T-helper 1 cell treated with Interleukin-12 subunit alpha and Interleukin-12 subunit beta and Interleukin-4 antibody, amounts not matched to agents 30 μg/mL and 1 μg/mL, for 36 hours (primary cell): ENCODE data around the gene GATM.
"Not testable (repeated sequence)": the region's sequence is repeated elsewhere in the genome, so short reads cannot be mapped to it uniquely, and the experiment has no call there.

Source experiments
- H3K27ac Mint-ChIP-seq: one replicate; pipeline ENCODE4 v1.8.0; 2021; ENCODE audit warnings: mild to moderate bottlenecking, mixed read lengths
- H3K27me3 Mint-ChIP-seq: one replicate; pipeline ENCODE4 v1.8.0; 2021; ENCODE audit warnings: low read depth, mixed read lengths
- H3K36me3 Mint-ChIP-seq: one replicate; pipeline ENCODE4 v1.8.0; 2021; ENCODE audit warnings: low read depth, mixed read lengths
- H3K4me1 Mint-ChIP-seq: one replicate; pipeline ENCODE4 v1.8.0; 2021; ENCODE audit warnings: low read depth, mixed read lengths
- H3K4me3 Mint-ChIP-seq: one replicate; pipeline ENCODE4 v1.8.0; 2021; ENCODE audit warnings: mild to moderate bottlenecking, moderate library complexity, mixed read lengths
- H3K9me3 Mint-ChIP-seq: one replicate; pipeline ENCODE4 v1.8.0; 2021; ENCODE audit warnings: mixed read lengths

The GATM gene

DNA sequence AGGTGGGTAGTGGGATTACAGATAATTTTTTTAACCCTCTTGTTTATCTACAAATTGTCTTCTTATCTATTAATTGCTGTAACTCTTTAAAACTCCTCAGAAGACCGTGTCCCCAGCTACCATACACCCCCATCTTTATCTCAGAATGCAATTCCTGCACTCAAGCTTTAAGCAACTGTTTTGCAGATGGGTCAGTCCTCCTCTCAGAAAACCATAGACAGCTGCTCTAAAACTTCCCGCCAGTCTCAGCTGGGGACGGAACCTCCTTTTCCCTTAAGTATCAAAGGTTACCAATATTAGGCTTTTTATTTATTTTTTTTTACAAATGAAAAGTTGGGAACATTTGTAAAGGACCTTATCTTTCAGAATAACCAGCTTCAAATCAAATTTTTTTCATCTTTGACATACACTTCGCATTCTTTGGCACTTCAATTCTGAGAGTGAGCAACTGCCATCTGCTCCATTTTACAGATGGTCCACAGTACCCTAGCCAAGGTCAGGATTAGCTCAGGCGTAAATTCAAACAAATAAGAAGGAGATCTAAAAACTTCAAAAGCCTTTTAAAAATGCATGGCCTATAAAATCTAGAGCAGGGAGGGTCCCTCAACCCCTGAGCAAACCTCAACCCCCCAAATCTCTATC is 1.3 kb downstream of the GATM start:
- Mint-ChIP-seq H3K36me3 (peaks cover 2% of the 10 kb centered on the region), H3K27ac (no peak overlapping the region), H3K9me3 (no peaks in the 10 kb centered on the region), H3K4me1 (peaks cover 11% of the 10 kb centered on the region), H3K4me3 (peak overlapping the region; percentile 47), H3K27me3 (peaks cover 82% of the 10 kb centered on the region)

DNA sequence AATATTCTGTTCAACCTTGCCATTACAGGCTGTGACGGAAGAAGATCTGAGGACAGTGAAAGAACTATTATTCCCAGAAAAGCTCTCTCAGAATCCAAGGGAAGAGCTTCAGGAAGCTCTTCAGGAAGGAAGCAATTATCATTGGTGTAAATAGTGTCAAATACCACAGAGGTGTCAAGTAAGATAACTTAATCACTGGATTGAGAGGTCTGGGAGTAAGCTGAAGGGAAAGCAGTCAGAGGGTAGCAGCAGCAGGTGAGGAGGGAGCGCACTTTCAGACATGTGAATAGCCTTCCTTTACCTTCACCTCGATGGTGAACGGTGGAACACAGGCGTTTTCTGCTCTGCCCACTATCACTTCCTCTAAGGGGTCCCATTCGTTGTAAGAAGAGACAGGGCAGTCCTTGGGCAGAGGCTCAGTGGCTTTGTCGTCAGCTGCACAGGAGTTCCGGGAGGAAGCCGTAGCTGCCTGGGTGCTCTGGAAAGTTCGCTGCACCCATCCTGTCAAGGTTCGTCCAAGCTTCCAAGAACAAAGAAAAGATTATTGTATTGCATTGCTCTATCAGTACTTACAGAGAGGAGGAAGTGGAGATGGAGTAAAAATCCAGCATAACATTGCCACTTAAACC is 1.9 kb downstream of the GATM start:
- H3K27ac Mint-ChIP-seq = no peak overlapping the region
- H3K9me3 Mint-ChIP-seq = no peaks in the 10 kb centered on the region
- H3K36me3 Mint-ChIP-seq = peaks cover 2% of the 10 kb centered on the region
- peak overlapping the region; percentile 29 for H3K4me3 Mint-ChIP-seq
- peaks cover 11% of the 10 kb centered on the region for H3K4me1 Mint-ChIP-seq
- peaks cover 79% of the 10 kb centered on the region for H3K27me3 Mint-ChIP-seq

DNA sequence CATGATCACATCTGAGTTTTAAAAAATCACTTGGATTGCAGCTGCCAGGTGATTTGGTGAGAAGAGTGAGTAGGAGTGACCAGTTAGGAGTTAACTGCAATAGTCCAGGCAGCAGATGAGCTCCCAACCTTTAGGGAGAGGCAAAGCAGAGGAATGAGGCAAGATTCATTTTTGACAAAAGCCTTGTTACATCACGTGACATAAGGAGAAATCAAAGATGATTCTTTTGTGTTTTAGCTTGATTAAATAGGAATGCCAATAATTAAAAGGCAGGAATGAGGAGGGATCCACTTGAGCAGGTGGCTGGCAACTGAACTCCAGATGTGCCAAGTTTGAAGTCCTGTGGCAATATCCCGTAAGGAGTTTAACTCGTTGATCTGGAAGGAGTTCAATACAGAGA is 2.5 kb downstream of the GATM start:
- peaks cover 2% of the 10 kb centered on the region for H3K36me3 Mint-ChIP-seq
- peaks cover 73% of the 10 kb centered on the region for H3K27me3 Mint-ChIP-seq
- H3K4me1 Mint-ChIP-seq = peaks cover 11% of the 10 kb centered on the region
- no peak overlapping the region for H3K4me3 Mint-ChIP-seq
- no peaks in the 10 kb centered on the region for H3K9me3 Mint-ChIP-seq
- no peak overlapping the region for H3K27ac Mint-ChIP-seq

- peaks cover 9% of the 10 kb centered on the region for H3K4me1 Mint-ChIP-seq
- no peak overlapping the region for H3K4me3 Mint-ChIP-seq
- no peak overlapping the region for H3K27ac Mint-ChIP-seq
- peaks cover 61% of the 10 kb centered on the region for H3K27me3 Mint-ChIP-seq
- H3K36me3 Mint-ChIP-seq = peaks cover 2% of the 10 kb centered on the region
- no peaks in the 10 kb centered on the region for H3K9me3 Mint-ChIP-seq
Measured at GRCh38 chr15:45373976-45374375, 4.4 kb downstream of the GATM start.

DNA sequence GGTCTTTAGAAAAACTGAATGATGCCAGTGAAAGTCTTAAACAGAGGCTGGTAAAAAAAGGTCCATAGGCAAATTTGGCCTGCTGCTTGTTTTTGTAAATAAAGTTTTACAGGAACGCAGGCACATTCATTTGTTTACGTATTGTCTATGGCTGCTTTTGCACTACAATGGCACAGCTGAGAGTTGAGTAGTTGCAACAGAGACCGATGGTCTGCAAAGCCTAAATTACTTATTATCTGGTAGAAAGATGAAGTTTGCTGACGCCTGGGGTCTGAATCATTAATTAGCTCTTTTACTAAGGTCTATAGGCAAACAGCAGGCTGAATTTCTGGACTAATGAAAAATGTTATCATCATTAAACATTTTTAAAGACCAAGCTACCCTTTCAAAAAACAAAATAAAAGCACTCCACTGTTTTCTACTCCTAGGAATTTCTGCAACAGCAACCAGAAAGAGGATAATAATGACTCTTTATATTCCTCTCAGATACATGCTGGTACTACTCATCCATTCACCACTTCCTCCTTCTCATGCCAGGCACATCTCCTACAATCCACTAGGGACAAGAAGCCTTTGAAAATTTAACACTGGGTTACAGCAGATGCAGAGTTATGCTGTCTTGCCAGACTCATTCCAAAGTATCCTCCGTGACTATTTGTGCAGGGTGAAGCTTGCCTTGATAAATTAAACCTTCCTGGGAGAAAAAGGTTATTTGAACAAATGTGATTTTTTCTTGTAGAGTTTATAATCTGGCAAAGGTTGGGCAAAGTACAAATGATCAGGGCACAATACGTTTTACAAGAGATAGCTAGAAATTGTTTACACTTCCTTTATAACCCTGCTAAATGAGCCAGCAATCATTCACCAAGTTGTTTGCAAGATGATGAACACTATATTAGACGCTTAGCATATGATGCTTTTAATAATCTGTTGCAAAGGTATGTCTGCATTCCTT is 6.0 kb downstream of the GATM start:
- no peak overlapping the region for H3K27ac Mint-ChIP-seq
- peaks cover 2% of the 10 kb centered on the region for H3K36me3 Mint-ChIP-seq
- H3K27me3 Mint-ChIP-seq = peaks cover 48% of the 10 kb centered on the region

DNA sequence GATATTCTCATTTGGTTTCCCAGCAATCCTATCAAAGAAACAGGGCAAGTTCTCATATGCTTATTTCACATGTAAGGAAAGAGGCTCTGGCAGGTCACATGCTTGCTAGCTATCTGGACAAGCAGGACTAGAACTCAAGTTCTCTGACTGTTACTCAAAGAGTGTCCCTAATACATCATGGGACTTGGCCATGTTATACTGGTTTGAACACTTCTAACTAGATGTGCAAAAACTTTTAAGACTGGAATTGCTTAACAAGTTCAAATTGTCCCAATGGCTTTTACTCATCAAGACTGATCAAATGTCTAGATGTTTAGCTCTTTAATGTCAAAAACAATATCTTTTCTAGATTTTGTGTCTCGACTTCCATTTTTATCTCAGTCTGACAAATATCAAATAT is 6.8 kb downstream of the GATM start:
- no peaks in the 10 kb centered on the region for H3K36me3 Mint-ChIP-seq
- no peak overlapping the region for H3K4me3 Mint-ChIP-seq

More for the DNA sequence above, 6.0 kb downstream of the GATM start:
- H3K4me1 Mint-ChIP-seq = peaks cover 2% of the 10 kb centered on the region
- no peak overlapping the region for H3K4me3 Mint-ChIP-seq
- H3K9me3 Mint-ChIP-seq = no peaks in the 10 kb centered on the region

GRCh38 chr15:45370042-45370441 is 8.3 kb downstream of the GATM start:
- not testable (repeated sequence) for H3K36me3 Mint-ChIP-seq, H3K4me1 Mint-ChIP-seq, H3K9me3 Mint-ChIP-seq, H3K27ac Mint-ChIP-seq, H3K4me3 Mint-ChIP-seq
- H3K27me3 Mint-ChIP-seq = peaks cover 29% of the 10 kb centered on the region

More for the DNA sequence above, 6.8 kb downstream of the GATM start:
- H3K27me3 Mint-ChIP-seq = peaks cover 40% of the 10 kb centered on the region
- no peaks in the 10 kb centered on the region for H3K9me3 Mint-ChIP-seq
- no peak overlapping the region for H3K27ac Mint-ChIP-seq
- no peaks in the 10 kb centered on the region for H3K4me1 Mint-ChIP-seq

DNA sequence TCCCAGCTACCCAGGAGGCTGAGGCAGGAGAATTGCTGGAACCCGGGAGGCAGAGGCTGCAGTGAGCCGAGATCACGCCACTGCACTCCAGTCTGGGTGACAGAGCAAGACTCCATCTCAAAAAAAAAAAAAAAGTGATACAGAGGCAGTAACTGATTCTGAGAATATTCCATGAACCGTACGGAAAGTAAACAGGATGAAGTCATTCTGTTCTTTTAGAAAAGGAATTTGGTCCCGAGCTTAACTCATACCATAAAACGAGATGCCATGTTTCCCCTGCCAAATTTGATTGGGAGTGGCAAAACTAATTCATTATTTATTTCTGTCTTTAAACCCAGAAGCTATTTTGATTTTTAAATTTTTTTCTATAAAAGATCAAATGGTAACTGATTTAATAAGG is 11.1 kb downstream of the GATM start:
- not testable (repeated sequence) for H3K36me3 Mint-ChIP-seq, H3K4me1 Mint-ChIP-seq, H3K27ac Mint-ChIP-seq, H3K27me3 Mint-ChIP-seq, H3K9me3 Mint-ChIP-seq, H3K4me3 Mint-ChIP-seq

DNA sequence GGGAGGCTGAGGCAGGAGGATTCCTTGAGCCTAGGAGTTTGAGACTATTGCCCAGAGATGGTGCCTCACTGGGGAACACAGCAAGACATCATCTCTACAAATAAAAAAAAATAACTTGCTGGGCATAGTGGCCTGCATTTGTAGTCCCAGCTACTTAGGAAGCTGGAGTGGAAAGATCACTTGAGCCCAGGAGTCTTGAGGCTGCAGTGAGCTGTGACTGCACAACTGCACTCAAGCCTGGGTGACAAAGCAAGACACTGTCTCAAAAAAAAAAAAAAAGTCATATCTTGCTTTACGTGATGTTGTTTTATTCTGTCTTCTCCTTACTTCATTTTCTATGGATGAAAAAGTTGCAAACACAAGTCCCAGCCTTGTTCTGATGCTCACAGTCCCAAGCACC is 14.1 kb downstream of the GATM start:
- H3K27ac Mint-ChIP-seq = no peak overlapping the region
- no peaks in the 10 kb centered on the region for H3K4me1 Mint-ChIP-seq
- H3K9me3 Mint-ChIP-seq = no peaks in the 10 kb centered on the region
- H3K36me3 Mint-ChIP-seq = no peaks in the 10 kb centered on the region
- no peak overlapping the region for H3K4me3 Mint-ChIP-seq
- peaks cover 4% of the 10 kb centered on the region for H3K27me3 Mint-ChIP-seq

- Mint-ChIP-seq H3K9me3 (no peaks in the 10 kb centered on the region), H3K4me3 (no peak overlapping the region)
Measured at GRCh38 chr15:45363801-45364200, 14.5 kb downstream of the GATM start.

GRCh38 chr15:45363334-45363733 is 15.0 kb downstream of the GATM start:
- no peaks in the 10 kb centered on the region for H3K9me3 Mint-ChIP-seq
- no peak overlapping the region for H3K27ac Mint-ChIP-seq
- H3K36me3 Mint-ChIP-seq = no peaks in the 10 kb centered on the region
- H3K4me1 Mint-ChIP-seq = no peaks in the 10 kb centered on the region
- H3K4me3 Mint-ChIP-seq = no peak overlapping the region
- peaks cover 3% of the 10 kb centered on the region for H3K27me3 Mint-ChIP-seq

More at GRCh38 chr15:45363801-45364200, 14.5 kb downstream of the GATM start:
- Mint-ChIP-seq H3K36me3 (no peaks in the 10 kb centered on the region), H3K4me1 (no peaks in the 10 kb centered on the region), H3K27me3 (peaks cover 3% of the 10 kb centered on the region), H3K27ac (no peak overlapping the region)

DNA sequence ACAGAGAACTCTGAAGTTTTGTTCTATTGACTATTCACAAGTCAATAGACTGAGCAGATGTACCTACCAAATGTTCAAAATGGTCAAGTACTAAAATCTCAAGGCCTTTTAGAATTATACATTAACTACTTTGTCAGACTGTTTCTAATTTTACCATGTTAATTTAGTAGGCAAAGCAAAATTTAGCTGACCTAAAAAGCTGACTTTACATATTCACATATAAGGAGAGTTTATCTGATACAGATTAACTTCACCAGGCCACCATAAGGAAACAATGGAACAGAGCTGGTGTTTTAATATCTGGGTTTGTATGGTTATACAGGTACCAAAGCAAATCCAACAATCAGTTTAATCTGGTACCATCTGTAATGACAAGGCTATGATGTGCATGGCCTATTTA is 15.9 kb downstream of the GATM start:
- no peaks in the 10 kb centered on the region for H3K9me3 Mint-ChIP-seq
- H3K36me3 Mint-ChIP-seq = no peaks in the 10 kb centered on the region
- H3K4me1 Mint-ChIP-seq = no peaks in the 10 kb centered on the region
- H3K4me3 Mint-ChIP-seq = no peak overlapping the region
- peaks cover 3% of the 10 kb centered on the region for H3K27me3 Mint-ChIP-seq
- no peak overlapping the region for H3K27ac Mint-ChIP-seq

DNA sequence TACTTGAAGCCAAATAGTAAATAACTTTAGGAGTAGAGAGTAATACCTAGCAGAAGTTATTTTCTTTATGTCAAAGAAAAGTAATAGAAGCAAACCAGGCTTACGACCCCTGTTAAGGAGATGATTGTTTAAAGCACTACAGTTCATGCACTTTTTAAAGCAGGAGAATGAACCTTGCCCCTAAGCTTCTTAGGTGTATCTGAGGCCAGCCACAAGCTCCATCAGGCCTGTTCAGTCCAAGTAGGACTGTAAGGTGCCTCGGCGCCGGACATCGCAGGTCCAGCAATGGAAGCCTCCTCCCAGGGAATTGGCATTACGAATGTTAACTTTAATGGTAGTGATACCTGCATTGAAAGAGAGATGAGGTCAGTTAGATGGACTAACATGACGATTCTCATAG is 16.5 kb downstream of the GATM start:
- Mint-ChIP-seq H3K36me3 (no peaks in the 10 kb centered on the region), H3K27me3 (peaks cover 3% of the 10 kb centered on the region)

DNA sequence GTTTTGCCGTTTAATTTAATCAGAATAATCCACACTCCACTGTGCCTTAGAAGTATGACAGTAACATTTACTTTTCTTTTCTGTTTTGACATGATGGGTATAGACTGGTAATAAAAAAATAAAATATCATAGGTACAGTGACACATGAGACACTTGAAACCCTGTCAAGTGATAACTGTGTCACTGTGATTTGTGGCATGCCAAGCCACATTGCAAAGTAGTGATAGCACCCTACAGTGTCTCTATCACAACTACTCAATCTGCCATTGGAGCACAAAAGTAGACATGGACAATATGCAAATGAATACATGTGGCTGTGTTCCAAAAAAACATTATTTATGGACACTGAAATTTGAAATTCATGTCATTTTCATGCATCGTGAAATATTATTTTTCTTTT is 22.5 kb downstream of the GATM start:
- Mint-ChIP-seq H3K36me3 (no peaks in the 10 kb centered on the region), H3K27me3 (peaks cover 14% of the 10 kb centered on the region), H3K4me3 (no peak overlapping the region), H3K4me1 (no peaks in the 10 kb centered on the region), H3K27ac (no peak overlapping the region), H3K9me3 (no peaks in the 10 kb centered on the region)

More for the DNA sequence above, 16.5 kb downstream of the GATM start:
- Mint-ChIP-seq H3K4me3 (no peak overlapping the region), H3K9me3 (no peaks in the 10 kb centered on the region), H3K27ac (no peak overlapping the region), H3K4me1 (no peaks in the 10 kb centered on the region)

DNA sequence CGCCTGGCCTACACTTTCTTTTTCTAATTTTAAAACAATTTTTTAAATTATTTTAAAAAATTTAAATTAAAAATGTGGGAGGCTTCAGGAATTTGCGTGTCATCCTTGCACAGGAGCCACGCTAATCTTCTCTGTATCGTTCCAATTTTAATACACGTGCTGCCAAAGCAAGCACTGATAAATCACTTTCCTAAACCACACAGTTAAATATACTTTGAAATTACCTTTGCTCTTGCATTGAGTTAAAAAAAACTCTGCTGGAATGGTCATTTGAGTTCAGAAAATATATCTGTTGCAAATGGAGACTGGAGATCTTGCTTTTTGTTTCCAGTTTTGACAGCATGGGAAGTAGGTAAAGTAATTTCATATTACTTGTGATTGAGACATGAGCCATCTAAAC is 23.6 kb downstream of the GATM start:
- Mint-ChIP-seq H3K9me3 (no peaks in the 10 kb centered on the region), H3K4me3 (no peak overlapping the region), H3K27ac (no peak overlapping the region), H3K36me3 (no peaks in the 10 kb centered on the region), H3K27me3 (peaks cover 16% of the 10 kb centered on the region), H3K4me1 (no peaks in the 10 kb centered on the region)
